Suppressor macrophage treated with lipopolysaccharide for 4 hours (primary cell): Measurements from ENCODE around the gene LPAR6.

Source experiments
- DNase-seq: peaks from one replicate; pipeline ENCODE4 v3.0.0-alpha.2; 2020

The LPAR6 gene

GRCh38 chr13:48414501-48414900 lies 1.6 kb upstream of the LPAR6 start:
- no peak for DNase-seq

DNA sequence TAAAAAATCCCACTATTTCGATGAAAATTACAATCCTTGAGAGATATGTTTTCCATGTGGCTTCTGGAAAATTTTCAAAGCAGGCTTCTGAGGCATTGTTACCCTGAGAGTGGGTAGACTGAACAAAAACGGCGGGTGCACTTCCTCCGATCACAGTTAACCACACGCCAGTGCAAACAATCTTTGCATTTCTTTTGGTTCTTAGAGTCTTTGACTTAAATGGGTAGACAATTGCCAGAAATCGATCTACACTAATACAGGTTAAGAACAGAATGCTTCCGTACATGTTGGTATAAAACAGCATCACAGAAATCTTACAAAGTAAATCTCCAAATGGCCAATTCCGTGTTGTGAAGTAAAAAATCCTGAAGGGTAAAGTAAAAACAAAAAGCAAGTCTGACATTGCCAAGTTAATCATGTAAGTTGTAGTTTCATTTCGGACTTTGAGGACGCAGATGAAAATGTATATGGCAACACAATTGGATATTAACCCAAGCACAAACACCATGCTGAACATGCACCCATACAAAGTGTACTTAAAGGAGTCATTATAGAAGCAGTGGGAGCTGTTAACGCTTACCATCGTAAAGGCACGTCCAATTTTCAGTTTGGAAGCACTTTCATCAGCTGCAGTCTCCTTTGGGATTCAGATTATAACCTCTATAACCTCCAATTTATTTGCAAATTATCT lies 927 bp downstream of the LPAR6 start:
- DNase-seq = no peak

DNA sequence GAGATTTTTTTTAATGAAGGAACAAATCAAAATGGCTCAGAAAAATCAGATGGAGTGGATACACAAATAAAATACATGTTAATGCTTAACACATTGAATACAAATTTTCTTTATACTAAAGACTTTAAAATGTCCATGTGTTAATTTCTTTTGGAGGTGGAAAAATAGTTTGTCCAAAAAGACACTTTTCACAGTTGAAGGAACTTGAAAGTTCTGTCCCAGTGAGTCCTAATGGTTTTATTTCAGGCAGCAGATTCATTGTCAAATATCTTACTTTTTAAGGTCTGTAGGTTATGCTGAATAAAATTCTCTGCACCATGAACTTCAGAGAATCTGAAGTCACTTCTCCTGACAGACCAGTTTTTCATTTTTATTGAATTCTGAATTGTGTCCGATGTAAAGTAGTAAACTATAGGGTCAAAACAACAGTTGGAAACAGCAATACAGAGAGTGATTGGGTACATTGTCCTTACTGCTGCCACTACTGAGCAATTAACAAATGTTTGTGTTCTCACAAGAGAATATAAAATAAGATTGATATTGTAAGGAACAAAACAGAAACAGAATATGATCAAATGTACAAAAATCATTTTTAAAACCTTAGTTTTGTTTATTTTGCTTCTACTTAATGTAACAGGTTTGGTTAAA lies 1.6 kb downstream of the LPAR6 start:
- DNase-seq = no peak

- DNase-seq = no peak
These were observed 2.7 kb downstream of the LPAR6 start for GRCh38 chr13:48410199-48410598.

DNA sequence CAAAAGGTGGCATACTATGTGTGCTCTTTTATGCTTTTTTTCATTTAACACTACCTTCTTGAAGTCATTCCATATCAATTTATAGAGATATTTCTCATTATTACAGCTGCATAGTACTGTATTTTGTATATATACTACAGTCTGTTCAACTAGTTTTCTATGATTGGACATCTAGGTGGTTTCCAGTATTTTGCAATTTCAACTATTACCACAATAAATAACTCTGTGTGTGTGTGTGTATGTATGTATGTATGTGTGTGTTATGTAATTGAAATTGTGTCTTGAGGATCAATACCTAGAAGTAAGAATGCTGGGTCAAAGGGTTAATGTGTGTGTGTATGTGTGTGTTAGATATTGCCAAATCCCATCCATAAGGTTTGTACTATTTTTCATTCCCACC lies 7.0 kb downstream of the LPAR6 start:
- DNase-seq = peak; percentile 55

DNA sequence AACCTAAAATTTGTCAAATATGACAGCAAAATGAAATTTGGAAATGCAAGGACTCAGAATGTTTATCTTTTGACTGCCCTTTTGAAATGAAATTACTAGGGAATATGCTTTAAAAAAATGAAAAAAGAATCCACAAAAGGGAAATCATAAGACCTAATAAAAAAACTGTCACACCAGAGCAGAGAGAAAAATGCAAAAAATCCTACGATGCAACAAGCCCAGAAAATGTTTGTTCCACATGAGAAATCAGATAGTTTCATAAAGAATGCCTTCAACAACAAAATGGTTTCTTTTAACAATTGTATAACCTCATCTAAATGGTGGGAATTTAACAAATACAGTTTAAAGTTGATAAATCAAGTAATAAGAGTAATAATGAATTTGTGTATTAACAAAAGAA lies 8.0 kb downstream of the LPAR6 start:
- no peak for DNase-seq

GRCh38 chr13:48403913-48404312 lies 9.0 kb downstream of the LPAR6 start:
- DNase-seq = no peak

- peak; percentile 81 for DNase-seq
These were observed 9.7 kb downstream of the LPAR6 start for GRCh38 chr13:48403151-48403631.

GRCh38 chr13:48402325-48402932 lies 10.5 kb downstream of the LPAR6 start:
- DNase-seq = no peak

GRCh38 chr13:48401480-48401879 lies 11.4 kb downstream of the LPAR6 start:
- no peak for DNase-seq

GRCh38 chr13:48400850-48401291 lies 12.0 kb downstream of the LPAR6 start:
- DNase-seq = peak; percentile 35

DNA sequence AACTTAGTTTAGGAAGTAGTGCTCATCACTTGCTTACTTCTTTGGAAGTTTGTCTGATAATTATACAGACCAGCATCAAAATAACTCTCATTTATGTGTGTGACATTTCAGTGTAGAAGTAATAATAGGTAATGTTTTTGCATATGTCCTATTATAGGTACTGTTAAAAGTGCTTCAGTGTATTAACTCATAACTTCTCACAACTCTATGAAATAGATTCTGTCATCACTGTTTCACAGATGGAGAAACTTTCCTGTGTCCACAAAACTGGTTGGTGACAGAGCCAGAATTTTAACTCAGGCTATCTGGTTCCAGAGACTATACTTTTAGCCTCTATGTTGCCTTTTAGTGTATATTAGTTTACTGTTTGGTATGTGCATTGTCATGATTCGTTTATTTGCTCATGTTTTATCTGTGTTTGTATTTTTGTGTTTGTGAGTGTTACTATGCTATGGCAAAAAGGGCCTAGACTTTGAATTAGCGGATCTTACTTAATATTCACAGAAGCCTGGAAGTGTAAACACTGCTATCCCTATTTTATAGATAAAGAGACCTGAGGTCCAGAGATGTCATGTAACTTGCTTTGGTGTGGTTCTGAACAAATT lies 12.7 kb downstream of the LPAR6 start:
- no peak for DNase-seq

GRCh38 chr13:48398450-48399095 lies 14.3 kb downstream of the LPAR6 start:
- no peak for DNase-seq

GRCh38 chr13:48397744-48398143 lies 15.2 kb downstream of the LPAR6 start:
- no peak for DNase-seq

DNA sequence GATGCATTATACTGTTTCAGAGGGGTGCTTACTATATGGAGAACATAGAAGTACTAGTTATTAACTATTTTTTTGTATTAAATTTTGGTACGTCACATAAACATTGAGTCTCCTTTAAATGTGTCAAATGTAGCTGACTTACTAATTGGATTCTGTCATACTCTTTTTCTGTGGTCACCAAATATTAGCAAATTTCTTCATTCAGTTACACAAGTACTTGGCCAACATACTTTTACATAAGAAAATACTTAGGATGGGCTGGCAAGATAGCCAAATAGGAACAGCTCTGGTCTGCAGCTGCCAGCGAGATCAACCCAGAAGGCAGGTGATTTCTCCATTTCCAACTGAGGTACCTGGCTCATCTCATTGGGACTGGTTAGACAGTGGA lies 19.2 kb downstream of the LPAR6 start:
- no peak for DNase-seq

- no peak for DNase-seq
These were observed 19.7 kb downstream of the LPAR6 start for GRCh38 chr13:48393030-48393697.

DNA sequence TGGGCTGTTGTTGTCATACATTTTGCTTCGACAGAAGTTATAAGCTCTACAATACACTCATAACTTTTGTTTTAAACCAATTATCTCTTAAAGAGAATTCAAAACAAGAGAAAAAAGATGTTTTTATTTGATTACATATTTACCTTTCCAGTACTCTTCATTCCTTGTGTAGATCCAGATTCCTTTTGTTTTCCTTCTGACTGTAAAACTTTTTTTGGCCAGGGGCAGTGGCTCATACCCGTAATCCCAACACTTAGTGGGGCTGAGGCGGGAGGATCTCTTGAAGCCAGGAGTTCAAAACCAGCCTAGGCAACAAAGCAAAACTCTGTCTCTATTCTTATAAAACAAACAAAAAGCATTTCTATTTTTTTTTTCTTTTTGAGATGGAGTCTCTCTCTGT lies 21.7 kb downstream of the LPAR6 start:
- DNase-seq = no peak

- DNase-seq = no peak
These were observed 26.1 kb downstream of the LPAR6 start for GRCh38 chr13:48386816-48387215.

GRCh38 chr13:48383384-48383783 lies 29.5 kb downstream of the LPAR6 start:
- DNase-seq = no peak

GRCh38 chr13:48380581-48380980 lies 32.3 kb downstream of the LPAR6 start:
- peak; percentile 45 for DNase-seq

DNA sequence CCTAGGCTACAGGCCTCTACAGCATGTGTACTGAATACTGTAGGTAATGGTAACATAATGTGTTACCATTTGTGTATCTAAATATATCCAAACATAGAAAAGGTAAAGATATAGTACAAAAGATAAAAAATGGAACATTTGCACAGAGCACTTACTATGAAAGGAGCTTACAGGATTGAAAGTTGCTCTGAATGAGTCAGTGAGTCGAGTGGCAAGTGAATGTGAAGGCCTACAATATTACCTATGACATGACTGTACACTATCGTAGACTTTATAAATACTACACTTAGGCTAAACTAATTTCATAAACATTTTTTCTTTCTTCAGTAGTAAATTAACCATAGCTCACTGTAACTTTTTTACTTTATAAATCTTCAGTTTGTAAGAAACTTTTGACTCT lies 35.1 kb downstream of the LPAR6 start:
- DNase-seq = no peak

- no peak for DNase-seq
These were observed 42.1 kb downstream of the LPAR6 start for GRCh38 chr13:48370815-48371214.

GRCh38 chr13:48369988-48370387 lies 42.9 kb downstream of the LPAR6 start:
- DNase-seq = no peak
